Measurements from ENCODE around the gene DGKQ.
"Not testable (repeated sequence)": the region's sequence is repeated elsewhere in the genome, so short reads cannot be mapped to it uniquely, and the experiment has no call there.

GRCh38 chr4:918591-918990 is 54.8 kb downstream of the DGKQ start:
- not testable (repeated sequence) for TF ChIP-seq MEF2D (tag; conservative IDR thresholded peaks at IDR 0.05; ENCODE audit: low read depth); CTCF (IDR thresholded peaks at IDR 0.05 in 2 of 3, conservative IDR thresholded peaks at IDR 0.05 in 1 of 3; ENCODE audit: insufficient read depth in 2 of 3, low read depth in 1 of 3, low read length in 3 of 3); STAT5B (CRISPR knock-in tag; IDR thresholded peaks at IDR 0.05); GTF2F1 (IDR thresholded peaks at IDR 0.05; ENCODE audit: low read depth, low read length); HINFP (tag; conservative IDR thresholded peaks at IDR 0.05; ENCODE audit: low read depth); ZNF431 (CRISPR knock-in tag; IDR thresholded peaks at IDR 0.05); POLR2AphosphoS5 (IDR thresholded peaks at IDR 0.05; ENCODE audit: control insufficient read depth, insufficient read depth, low read depth, low read length)
